ENCODE results near the gene RBKS. TPM values are rescaled to one million over a fixed set of nuclear protein-coding genes. Genes with fewer than 3 reads are reported as not detected.

RBKS gene
- total and polyA plus RNA-seq, 4 donors = 0.90 to 6.5 (median 4.6) TPM

DNA sequence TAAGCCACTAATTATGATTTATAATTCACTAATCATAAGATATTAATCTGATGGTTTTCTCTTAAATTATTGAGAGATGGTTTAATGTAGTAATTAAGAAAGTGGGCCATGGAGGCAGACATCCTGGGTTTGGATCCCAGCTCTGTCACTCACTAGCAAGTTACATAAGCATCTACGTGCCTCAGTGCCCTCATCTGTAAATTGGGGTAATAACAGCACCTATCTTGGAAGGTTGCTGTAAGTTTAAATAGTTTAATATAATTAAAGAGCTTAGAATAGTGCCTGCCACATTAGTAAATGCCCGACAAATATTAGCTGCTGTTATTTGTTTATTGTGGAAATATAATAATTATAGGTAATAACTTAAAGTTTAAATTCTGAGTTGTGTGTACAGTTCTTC, 31.2 kb upstream of the RBKS start:
- Histone ChIP-seq H3K4me3 (ENCODE audit: low read length in 2 of 2) (no peak overlapping the region), H3K9me3 (ENCODE audit: control insufficient read depth, low read length) (no peaks in the 10 kb centered on the region), H3K27me3 (ENCODE audit: control insufficient read depth in 1 of 2, insufficient read depth in 2 of 2, low read length in 1 of 2) (no peaks in the 10 kb centered on the region), H3K36me3 (ENCODE audit: control insufficient read depth in 1 of 2, insufficient read depth in 2 of 2, low read length in 1 of 2) (peaks cover 0 to 2% of the 10 kb centered on the region in 2 donors), H3K27ac (ENCODE audit: low read depth in 1 of 2, low read length in 2 of 2) (no peak overlapping the region), H3K4me1 (ENCODE audit: control insufficient read depth in 1 of 2, insufficient read depth in 2 of 2, low read length in 2 of 2) (no peaks in the 10 kb centered on the region)
- intact Hi-C loops (cut with DNase I) = no loop called here
- DNase-seq = no peak
- 94 to 96% methylated on average over 2 of the region's 2 CpGs for WGBS, 2 donors
- no peak for ATAC-seq (ENCODE audit: low FRiP score)

DNA sequence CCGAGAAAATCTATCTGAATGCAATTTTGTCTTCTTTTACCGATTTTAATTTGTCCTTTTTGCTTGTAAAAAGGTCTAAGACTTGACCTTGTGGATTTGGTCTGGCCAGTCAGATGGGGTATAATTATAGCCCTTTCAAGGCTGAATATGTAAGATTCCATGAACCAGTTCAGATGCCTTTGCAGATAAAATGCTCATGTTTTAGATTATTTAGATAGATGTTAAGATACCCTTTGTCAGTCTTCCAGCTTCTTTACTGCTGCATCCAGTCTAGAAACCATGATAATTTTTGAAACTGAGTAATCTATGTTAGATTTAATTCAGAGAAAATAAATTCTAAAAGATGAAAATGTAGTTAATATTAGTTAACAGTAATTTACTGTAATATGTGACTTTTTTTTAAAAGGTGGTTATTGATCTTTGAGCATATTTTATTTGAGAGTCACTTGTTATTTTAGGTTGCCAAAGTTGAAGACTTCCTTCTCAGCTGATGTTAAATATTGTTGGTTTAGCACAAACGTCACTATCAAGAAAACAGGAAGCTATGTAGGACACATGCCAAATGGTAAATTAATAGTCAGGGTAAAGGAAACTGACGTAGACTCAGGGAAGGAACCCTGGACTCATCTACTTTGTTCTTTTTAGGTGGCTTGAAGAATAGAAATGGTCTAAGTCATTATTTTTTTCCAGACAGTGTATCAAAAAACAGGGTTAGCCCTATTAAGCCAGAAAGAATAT, 30.1 kb upstream of the RBKS start:
- ATAC-seq (ENCODE audit: low FRiP score) (no peak), DNase-seq (no peak)
- Histone ChIP-seq H3K9me3 (ENCODE audit: control insufficient read depth, low read length) (no peaks in the 10 kb centered on the region), H3K27me3 (ENCODE audit: control insufficient read depth in 1 of 2, insufficient read depth in 2 of 2, low read length in 1 of 2) (no peaks in the 10 kb centered on the region), H3K36me3 (ENCODE audit: control insufficient read depth in 1 of 2, insufficient read depth in 2 of 2, low read length in 1 of 2) (peaks cover 0 to under 1% of the 10 kb centered on the region in 2 donors), H3K27ac (ENCODE audit: low read depth in 1 of 2, low read length in 2 of 2) (no peak overlapping the region), H3K4me3 (ENCODE audit: low read length in 2 of 2) (no peak overlapping the region), H3K4me1 (ENCODE audit: control insufficient read depth in 1 of 2, insufficient read depth in 2 of 2, low read length in 2 of 2) (no peaks in the 10 kb centered on the region)
- intact Hi-C loops (cut with DNase I) = no loop called here
- 27% methylated on average over 4 of the region's 4 CpGs for WGBS, 2 donors

DNA sequence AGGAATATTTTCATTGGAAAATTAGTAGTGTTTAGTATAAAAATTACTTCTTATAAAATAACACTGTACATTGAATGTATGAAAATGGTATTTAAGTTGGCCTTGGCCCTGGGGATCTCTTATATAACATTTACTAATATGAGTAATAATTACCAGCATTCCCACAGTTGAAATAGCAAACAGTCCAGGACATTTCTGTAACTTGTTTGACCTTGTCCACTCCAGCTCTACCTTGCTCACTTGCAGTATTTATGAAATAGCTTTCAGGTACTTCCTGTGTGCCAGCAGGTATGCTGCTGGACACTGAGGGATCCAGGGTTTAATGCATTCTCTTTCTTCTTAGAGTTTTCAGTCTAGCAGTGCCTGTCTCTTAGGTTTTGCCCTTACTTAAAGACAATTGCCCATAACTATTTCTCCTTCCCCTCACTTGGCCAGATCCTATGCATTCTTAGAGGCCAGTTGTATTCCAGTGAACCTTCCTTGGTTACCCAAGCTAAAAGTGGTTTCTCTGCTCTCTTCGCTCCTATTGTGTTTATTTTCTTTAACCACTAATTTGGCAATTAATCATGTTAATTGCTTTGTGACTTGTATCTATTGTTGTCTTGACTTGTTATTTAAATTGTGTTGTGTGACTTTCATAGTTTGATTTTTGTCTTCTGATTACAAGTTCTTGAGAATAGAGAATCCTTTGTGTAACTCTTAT, 26.3 kb upstream of the RBKS start:
- Histone ChIP-seq H3K9me3 (ENCODE audit: control insufficient read depth, low read length) (no peaks in the 10 kb centered on the region), H3K36me3 (ENCODE audit: control insufficient read depth in 1 of 2, insufficient read depth in 2 of 2, low read length in 1 of 2) (no peaks in the 10 kb centered on the region), H3K4me1 (ENCODE audit: control insufficient read depth in 1 of 2, insufficient read depth in 2 of 2, low read length in 2 of 2) (peaks cover 0 to 2% of the 10 kb centered on the region in 2 donors), H3K27me3 (ENCODE audit: control insufficient read depth in 1 of 2, insufficient read depth in 2 of 2, low read length in 1 of 2) (no peaks in the 10 kb centered on the region), H3K27ac (ENCODE audit: low read depth in 1 of 2, low read length in 2 of 2) (no peak overlapping the region), H3K4me3 (ENCODE audit: low read length in 2 of 2) (no peak overlapping the region)
- WGBS, 2 donors = 94 to 98% methylated on average over 1 of the region's 1 CpG
- DNase-seq (no peak), ATAC-seq (ENCODE audit: low FRiP score) (no peak)
- intact Hi-C loops (cut with DNase I) = no loop called here

DNA sequence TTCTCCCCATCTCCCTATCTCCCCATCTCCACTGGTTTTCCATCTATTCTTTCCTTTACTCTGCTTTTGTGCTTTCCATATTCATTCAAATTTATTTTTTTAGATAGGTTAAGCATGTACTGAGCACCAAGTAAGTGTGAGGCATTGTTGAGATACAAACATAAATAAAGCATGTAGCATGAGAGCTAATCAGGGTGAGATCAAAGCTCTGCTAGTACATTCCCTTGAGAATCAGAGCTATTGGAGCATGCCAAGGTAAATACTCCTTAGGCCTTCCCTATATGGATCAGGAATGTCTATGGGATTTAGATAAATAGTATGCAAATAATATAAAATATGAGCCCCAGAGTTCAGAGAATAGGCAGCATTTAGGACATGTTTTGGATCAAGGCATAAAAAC, 25.7 kb upstream of the RBKS start:
- intact Hi-C loops (cut with DNase I) = no loop called here
- Histone ChIP-seq H3K4me3 (ENCODE audit: low read length in 2 of 2) (no peak overlapping the region), H3K36me3 (ENCODE audit: control insufficient read depth in 1 of 2, insufficient read depth in 2 of 2, low read length in 1 of 2) (no peaks in the 10 kb centered on the region), H3K27ac (ENCODE audit: low read depth in 1 of 2, low read length in 2 of 2) (no peak overlapping the region), H3K4me1 (ENCODE audit: control insufficient read depth in 1 of 2, insufficient read depth in 2 of 2, low read length in 2 of 2) (peaks cover 0 to 2% of the 10 kb centered on the region in 2 donors), H3K27me3 (ENCODE audit: control insufficient read depth in 1 of 2, insufficient read depth in 2 of 2, low read length in 1 of 2) (no peaks in the 10 kb centered on the region), H3K9me3 (ENCODE audit: control insufficient read depth, low read length) (no peaks in the 10 kb centered on the region)
- DNase-seq = no peak
- ATAC-seq (ENCODE audit: low FRiP score) = no peak

DNA sequence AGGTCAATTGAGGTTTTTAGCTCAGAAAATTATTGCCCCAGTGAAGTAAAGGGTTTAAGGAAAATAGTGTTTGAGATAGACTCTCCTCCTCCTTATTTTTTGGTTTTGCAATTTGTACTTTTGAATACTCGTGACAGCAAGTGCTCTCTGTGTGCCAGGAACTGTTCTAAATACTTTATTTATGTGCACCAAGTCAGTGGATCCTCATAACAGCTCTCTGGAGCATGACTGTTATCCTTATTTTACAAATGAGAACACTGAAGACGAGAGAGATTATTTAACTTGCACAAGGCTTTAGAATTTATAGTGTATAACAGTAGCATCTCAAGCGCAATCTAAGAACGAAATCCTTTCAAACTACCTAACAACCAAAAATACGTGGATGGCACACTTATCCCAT, 25.0 kb upstream of the RBKS start:
- peak; percentile 59 for ATAC-seq (ENCODE audit: low FRiP score)
- H3K27ac ChIP-seq (ENCODE audit: low read depth in 1 of 2, low read length in 2 of 2) = no peak overlapping the region
- DNase-seq = no peak

DNA sequence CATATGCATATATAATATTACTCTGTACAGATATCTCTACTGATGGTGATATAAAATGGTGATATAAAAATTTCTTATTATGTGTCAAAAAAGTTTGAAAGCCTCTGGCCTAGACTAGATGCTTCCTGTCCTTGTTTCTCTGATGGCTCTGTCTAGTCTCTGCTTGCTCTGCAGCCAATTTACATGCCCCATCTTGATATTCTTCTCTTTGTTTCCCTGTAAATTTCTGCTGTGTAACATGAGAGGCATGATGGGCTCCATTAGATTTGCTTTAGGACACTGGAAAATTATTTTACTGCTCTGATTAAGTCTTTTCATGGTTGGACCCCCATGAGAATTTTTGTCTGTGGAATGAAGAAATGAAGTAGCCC, 24.6 kb upstream of the RBKS start:
- Histone ChIP-seq H3K9me3 (ENCODE audit: control insufficient read depth, low read length) (no peaks in the 10 kb centered on the region), H3K36me3 (ENCODE audit: control insufficient read depth in 1 of 2, insufficient read depth in 2 of 2, low read length in 1 of 2) (no peaks in the 10 kb centered on the region), H3K27me3 (ENCODE audit: control insufficient read depth in 1 of 2, insufficient read depth in 2 of 2, low read length in 1 of 2) (no peaks in the 10 kb centered on the region), H3K4me3 (ENCODE audit: low read length in 2 of 2) (no peak overlapping the region), H3K4me1 (ENCODE audit: control insufficient read depth in 1 of 2, insufficient read depth in 2 of 2, low read length in 2 of 2) (peaks cover 0 to 2% of the 10 kb centered on the region in 2 donors), H3K27ac (ENCODE audit: low read depth in 1 of 2, low read length in 2 of 2) (no peak overlapping the region)
- ATAC-seq (ENCODE audit: low FRiP score) (no peak), DNase-seq (no peak)
- intact Hi-C loops (cut with DNase I) = no loop called here

More for the DNA sequence above, 25.0 kb upstream of the RBKS start:
- no peaks in the 10 kb centered on the region for H3K36me3 ChIP-seq (ENCODE audit: control insufficient read depth in 1 of 2, insufficient read depth in 2 of 2, low read length in 1 of 2)
- no peak overlapping the region for H3K4me3 ChIP-seq (ENCODE audit: low read length in 2 of 2)
- intact Hi-C loops (cut with DNase I) = no loop called here
- no peaks in the 10 kb centered on the region for H3K9me3 ChIP-seq (ENCODE audit: control insufficient read depth, low read length)
- 45 to 48% methylated on average over 5 of the region's 5 CpGs for WGBS, 2 donors
- H3K4me1 ChIP-seq (ENCODE audit: control insufficient read depth in 1 of 2, insufficient read depth in 2 of 2, low read length in 2 of 2) = peaks cover 0 to 2% of the 10 kb centered on the region in 2 donors
- H3K27me3 ChIP-seq (ENCODE audit: control insufficient read depth in 1 of 2, insufficient read depth in 2 of 2, low read length in 1 of 2) = no peaks in the 10 kb centered on the region

DNA sequence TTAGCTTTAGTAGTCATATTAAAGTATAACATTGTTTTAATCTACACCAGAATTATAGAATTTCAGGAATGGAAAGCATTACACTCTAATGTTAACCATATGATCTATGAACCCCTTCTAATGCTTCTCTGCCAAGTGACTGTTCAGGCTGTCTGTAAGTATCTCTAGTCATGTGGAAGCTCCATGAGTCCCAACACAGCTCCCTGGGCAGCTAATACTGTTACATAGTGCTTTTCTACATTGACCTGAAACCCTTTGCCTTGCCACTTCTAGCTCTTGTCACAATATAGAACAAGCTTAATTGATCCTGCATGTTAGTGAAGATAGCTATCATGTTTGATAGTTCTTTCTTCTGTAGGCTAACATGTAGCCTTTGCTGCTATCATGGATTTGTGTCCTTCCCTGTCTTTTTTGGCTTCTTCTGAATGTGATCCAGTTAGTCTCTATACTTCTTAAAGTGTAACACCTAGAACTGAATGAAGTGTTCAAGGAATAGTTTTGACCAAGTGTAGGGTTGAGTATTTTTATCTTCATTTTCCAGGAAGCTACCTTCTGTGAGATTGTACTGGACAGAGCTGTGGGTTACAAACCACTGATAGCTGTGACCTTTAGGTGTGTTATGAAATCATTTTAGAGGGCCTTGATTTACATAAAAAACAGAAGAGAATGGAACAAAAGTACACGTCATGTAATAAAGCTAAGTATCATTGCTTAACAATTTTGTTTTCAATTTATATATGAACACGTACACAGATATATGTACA, 24.0 kb upstream of the RBKS start:
- peaks cover 0 to 2% of the 10 kb centered on the region in 2 donors for H3K4me1 ChIP-seq (ENCODE audit: control insufficient read depth in 1 of 2, insufficient read depth in 2 of 2, low read length in 2 of 2)
- H3K27me3 ChIP-seq (ENCODE audit: control insufficient read depth in 1 of 2, insufficient read depth in 2 of 2, low read length in 1 of 2) = no peaks in the 10 kb centered on the region
- 94 to 95% methylated on average over 2 of the region's 2 CpGs for WGBS, 2 donors
- no peaks in the 10 kb centered on the region for H3K36me3 ChIP-seq (ENCODE audit: control insufficient read depth in 1 of 2, insufficient read depth in 2 of 2, low read length in 1 of 2)
- H3K4me3 ChIP-seq (ENCODE audit: low read length in 2 of 2) = no peak overlapping the region
- H3K9me3 ChIP-seq (ENCODE audit: control insufficient read depth, low read length) = no peaks in the 10 kb centered on the region
- ATAC-seq (ENCODE audit: low FRiP score) (no peak), DNase-seq (no peak)
- H3K27ac ChIP-seq (ENCODE audit: low read depth in 1 of 2, low read length in 2 of 2) = no peak overlapping the region
- intact Hi-C loops (cut with DNase I) = no loop called here

DNA sequence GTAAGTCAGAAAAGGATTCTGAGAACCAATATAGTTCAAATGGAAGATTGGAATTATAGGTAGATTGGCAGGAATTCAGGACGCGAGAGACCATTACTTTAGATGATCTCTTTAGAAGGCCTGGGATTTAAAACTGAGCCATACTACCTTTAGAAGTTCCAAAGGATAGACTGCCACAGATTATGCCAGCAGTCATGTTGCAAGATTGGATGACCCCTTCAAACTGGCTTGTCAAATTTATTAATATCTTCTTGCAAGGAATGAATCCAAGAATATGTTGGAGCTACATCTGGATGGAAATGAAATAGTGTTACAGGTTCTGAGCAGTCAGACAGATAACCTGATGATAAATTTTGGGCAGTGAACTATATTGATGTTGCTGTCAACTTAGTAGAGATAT, 22.3 kb upstream of the RBKS start:
- Histone ChIP-seq H3K9me3 (ENCODE audit: control insufficient read depth, low read length) (no peaks in the 10 kb centered on the region), H3K4me1 (ENCODE audit: control insufficient read depth in 1 of 2, insufficient read depth in 2 of 2, low read length in 2 of 2) (peaks cover 0 to 2% of the 10 kb centered on the region in 2 donors), H3K4me3 (ENCODE audit: low read length in 2 of 2) (no peak overlapping the region), H3K27ac (ENCODE audit: low read depth in 1 of 2, low read length in 2 of 2) (no peak overlapping the region), H3K36me3 (ENCODE audit: control insufficient read depth in 1 of 2, insufficient read depth in 2 of 2, low read length in 1 of 2) (no peaks in the 10 kb centered on the region), H3K27me3 (ENCODE audit: control insufficient read depth in 1 of 2, insufficient read depth in 2 of 2, low read length in 1 of 2) (no peaks in the 10 kb centered on the region)
- no peak for DNase-seq
- intact Hi-C loops (cut with DNase I) = no loop called here
- 99% methylated on average over 2 of the region's 2 CpGs for WGBS, 2 donors
- ATAC-seq (ENCODE audit: low FRiP score) = no peak

Data from aorta (tissue), 5 donors.